HL-60/S4 (cell line): ENCODE results near the gene LRMDA.
"Not testable (repeated sequence)": the region's sequence is repeated elsewhere in the genome, so short reads cannot be mapped to it uniquely, and the experiment has no call there.

Source experiments
- in situ Hi-C: fragments of 300-500 bp; cut with MboI; formaldehyde crosslinking; loops from 2 replicates; pipeline ENCODE4 v1.14.3; 2022; ENCODE audit warnings: low sequenced_read_pairs

LRMDA gene

GRCh38 chr10:76576276-76576962 lies 1145.0 kb downstream of the LRMDA start:
- in situ Hi-C loops = no loop called here

GRCh38 chr10:76577455-76577854 lies 1146.0 kb downstream of the LRMDA start:
- in situ Hi-C loops = no loop called here

- in situ Hi-C loops = no loop called here
Measured at GRCh38 chr10:76581506-76582256, 1150.3 kb downstream of the LRMDA start.

- in situ Hi-C loops = no loop called here
Measured at GRCh38 chr10:76582531-76582930, 1151.1 kb downstream of the LRMDA start.

GRCh38 chr10:76583711-76584161 lies 1152.3 kb downstream of the LRMDA start:
- in situ Hi-C loops = no loop called here

GRCh38 chr10:76584466-76584865 lies 1153.0 kb downstream of the LRMDA start:
- in situ Hi-C loops = not testable (repeated sequence)
